ENCODE data around the gene MAP2K5.

MAP2K5 gene

GRCh38 chr15:67828278-67828968 lies 285.9 kb downstream of the MAP2K5 start:
- H3K4me3 ChIP-seq (ENCODE audit: low read depth, low read length): no peak overlapping the region
- TF ChIP-seq, protein P1, sequence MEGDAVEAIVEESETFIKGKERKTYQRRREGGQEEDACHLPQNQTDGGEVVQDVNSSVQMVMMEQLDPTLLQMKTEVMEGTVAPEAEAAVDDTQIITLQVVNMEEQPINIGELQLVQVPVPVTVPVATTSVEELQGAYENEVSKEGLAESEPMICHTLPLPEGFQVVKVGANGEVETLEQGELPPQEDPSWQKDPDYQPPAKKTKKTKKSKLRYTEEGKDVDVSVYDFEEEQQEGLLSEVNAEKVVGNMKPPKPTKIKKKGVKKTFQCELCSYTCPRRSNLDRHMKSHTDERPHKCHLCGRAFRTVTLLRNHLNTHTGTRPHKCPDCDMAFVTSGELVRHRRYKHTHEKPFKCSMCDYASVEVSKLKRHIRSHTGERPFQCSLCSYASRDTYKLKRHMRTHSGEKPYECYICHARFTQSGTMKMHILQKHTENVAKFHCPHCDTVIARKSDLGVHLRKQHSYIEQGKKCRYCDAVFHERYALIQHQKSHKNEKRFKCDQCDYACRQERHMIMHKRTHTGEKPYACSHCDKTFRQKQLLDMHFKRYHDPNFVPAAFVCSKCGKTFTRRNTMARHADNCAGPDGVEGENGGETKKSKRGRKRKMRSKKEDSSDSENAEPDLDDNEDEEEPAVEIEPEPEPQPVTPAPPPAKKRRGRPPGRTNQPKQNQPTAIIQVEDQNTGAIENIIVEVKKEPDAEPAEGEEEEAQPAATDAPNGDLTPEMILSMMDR (IDR thresholded peaks at IDR 0.05; ENCODE audit: borderline replicate concordance, insufficient read depth, low read depth, low read length): no peak

GRCh38 chr15:67828969-67829646 lies 286.6 kb downstream of the MAP2K5 start:
- TF ChIP-seq, protein P1 (IDR thresholded peaks at IDR 0.05; ENCODE audit: borderline replicate concordance, insufficient read depth, low read depth, low read length): no peak
- H3K4me3 ChIP-seq (ENCODE audit: low read depth, low read length): no peak overlapping the region

DNA sequence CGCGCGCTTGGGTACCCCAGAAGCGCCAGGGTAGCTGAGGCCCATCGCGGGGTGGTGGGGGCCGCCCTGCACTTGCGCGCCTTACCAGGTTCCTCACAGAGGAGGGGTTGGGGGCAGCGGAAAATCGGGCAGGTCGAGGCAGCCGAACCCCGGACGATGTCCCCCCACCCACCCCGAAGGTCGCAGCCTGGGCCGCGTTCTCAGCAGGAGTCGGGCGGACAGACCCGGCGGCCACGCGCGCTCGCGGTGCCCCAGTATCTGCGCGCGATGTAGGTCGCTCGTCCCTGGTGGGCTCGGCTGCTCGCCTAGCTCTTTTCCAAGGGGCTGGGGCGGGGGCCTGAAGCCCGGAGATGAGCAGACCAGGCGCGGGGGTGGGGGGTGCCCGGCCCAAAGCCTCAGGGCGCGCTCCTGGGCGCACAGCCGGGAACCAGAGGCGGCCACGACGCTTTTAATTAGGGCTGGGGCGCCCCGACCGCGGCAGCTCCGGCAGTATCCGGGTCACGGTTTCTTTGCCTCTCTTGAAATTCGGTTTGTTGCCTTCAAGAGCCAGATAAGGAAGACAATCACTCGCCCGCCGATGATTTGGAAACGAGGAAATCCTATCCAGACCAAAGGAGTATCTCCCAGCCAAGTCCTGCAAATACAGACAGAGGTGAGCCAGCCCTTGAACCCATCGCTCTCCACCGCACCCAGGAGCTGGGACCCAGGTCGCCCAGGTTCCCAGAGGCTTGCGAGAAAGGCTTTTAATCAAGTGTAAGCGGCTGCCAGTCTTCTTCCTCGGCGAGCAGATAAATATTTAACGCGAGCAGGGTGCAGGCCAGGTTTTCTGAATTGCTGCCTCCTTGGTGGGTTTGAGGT lies 287.4 kb downstream of the MAP2K5 start:
- TF ChIP-seq, protein P1 (IDR thresholded peaks at IDR 0.05; ENCODE audit: borderline replicate concordance, insufficient read depth, low read depth, low read length): no peak
- no peak overlapping the region for H3K4me3 ChIP-seq (ENCODE audit: low read depth, low read length)

GRCh38 chr15:67831363-67831762 lies 288.9 kb downstream of the MAP2K5 start:
- H3K4me3 ChIP-seq (ENCODE audit: low read depth, low read length): no peak overlapping the region

GRCh38 chr15:67832031-67832551 lies 289.6 kb downstream of the MAP2K5 start:
- TF ChIP-seq, protein P1 (IDR thresholded peaks at IDR 0.05; ENCODE audit: borderline replicate concordance, insufficient read depth, low read depth, low read length): peak; percentile 27; the same call in 1 of the 2 replicates
- no peak overlapping the region for H3K4me3 ChIP-seq (ENCODE audit: low read depth, low read length)

More at GRCh38 chr15:67831363-67831762, 288.9 kb downstream of the MAP2K5 start:
- TF ChIP-seq, protein P1 (IDR thresholded peaks at IDR 0.05; ENCODE audit: borderline replicate concordance, insufficient read depth, low read depth, low read length): no peak

GRCh38 chr15:67832897-67833709 lies 290.6 kb downstream of the MAP2K5 start:
- TF ChIP-seq, protein P1 (IDR thresholded peaks at IDR 0.05; ENCODE audit: borderline replicate concordance, insufficient read depth, low read depth, low read length): no peak
- H3K4me3 ChIP-seq (ENCODE audit: low read depth, low read length): peak overlapping the region; percentile 29

All from GM12875 (cell line).